ENCODE results near the gene PECR. TPM values are rescaled to one million over a fixed set of nuclear protein-coding genes. Genes with fewer than 3 reads are reported as not detected.

PECR gene
- total and polyA plus RNA-seq, 2 of the 13 experiments (the other 11 are each of a cell fraction or from before 2014, with no cell fraction given) = 151 to 153 TPM

DNA sequence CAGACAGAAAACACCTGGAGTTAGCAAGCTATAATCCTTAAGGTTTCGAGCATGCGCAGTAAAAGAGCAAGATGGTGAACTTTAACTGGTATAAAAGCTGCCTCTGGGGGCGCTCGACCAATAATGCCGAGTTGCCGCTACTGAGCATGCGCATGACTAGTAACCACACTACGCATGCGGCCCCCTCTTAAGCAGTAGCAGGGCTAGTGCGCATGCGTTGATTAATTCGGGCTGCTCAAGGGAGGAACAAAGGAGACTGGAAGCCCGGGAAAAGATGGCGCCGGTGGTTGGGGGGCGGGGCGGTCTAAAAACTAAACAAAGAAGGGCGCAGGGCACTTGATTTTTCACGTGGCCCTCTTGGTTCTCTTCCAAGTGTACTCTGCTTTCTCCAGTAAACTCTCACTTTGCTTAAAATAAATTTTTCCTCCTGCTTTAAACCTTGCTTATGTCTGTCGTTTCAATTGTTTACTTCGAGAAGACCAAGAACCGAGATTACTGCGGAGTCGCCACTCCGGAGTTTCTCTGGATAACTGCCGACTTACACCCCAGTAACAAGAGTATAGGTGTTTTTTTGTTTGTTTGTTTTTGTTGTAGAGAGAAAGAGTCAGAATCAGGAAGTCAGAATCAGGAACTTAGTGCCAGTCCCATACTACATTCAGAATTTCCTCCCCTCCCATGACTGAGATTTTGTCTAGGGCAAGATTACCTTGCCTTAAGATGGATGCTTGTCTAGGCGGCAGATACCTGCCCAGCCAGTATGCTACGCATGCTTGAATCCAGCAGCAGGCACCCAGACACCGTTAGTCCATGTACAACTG is 33.3 kb upstream of the PECR start (continued):
- TF ChIP-seq HBP1 (CRISPR knock-in tag; IDR thresholded peaks at IDR 0.05; ENCODE audit: low read depth) (no peak), WIZ (CRISPR knock-in tag; IDR thresholded peaks at IDR 0.05) (no peak), ZNF207 (IDR thresholded peaks at IDR 0.05; ENCODE audit: borderline replicate concordance) (no peak), ZNF614 (CRISPR knock-in tag; IDR thresholded peaks at IDR 0.05; ENCODE audit: borderline replicate concordance) (0 out of 2 replicates have a peak, but pooled peaks have one; percentile 40), ETV5 (CRISPR knock-in tag; IDR thresholded peaks at IDR 0.05; ENCODE audit: borderline replicate concordance) (no peak; the same call in 1 of the 2 replicates), ZFYVE20 (CRISPR knock-in tag; IDR thresholded peaks at IDR 0.05; ENCODE audit: borderline replicate concordance, low read depth) (no peak), ZNF414 (CRISPR knock-in tag; IDR thresholded peaks at IDR 0.05) (no peak), TGIF2 (CRISPR knock-in tag; IDR thresholded peaks at IDR 0.05) (0 out of 2 replicates have a peak, but pooled peaks have one; percentile 10), SRF (IDR thresholded peaks at IDR 0.05; ENCODE audit: low read depth, low read length) (0 out of 2 replicates have a peak, but pooled peaks have one; percentile 2), ZNF598 (CRISPR knock-in tag; IDR thresholded peaks at IDR 0.05; ENCODE audit: borderline replicate concordance) (peak; percentile 44; the same call in 1 of the 2 replicates), MTF1 (CRISPR knock-in tag; IDR thresholded peaks at IDR 0.05) (no peak), ZNF282 (IDR thresholded peaks at IDR 0.05; ENCODE audit: partially characterized antibody) (no peak), NFYC (CRISPR knock-in tag; IDR thresholded peaks at IDR 0.05) (no peak)
- TF ChIP-seq, protein P1, sequence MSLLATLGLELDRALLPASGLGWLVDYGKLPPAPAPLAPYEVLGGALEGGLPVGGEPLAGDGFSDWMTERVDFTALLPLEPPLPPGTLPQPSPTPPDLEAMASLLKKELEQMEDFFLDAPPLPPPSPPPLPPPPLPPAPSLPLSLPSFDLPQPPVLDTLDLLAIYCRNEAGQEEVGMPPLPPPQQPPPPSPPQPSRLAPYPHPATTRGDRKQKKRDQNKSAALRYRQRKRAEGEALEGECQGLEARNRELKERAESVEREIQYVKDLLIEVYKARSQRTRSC (CRISPR knock-in tag; IDR thresholded peaks at IDR 0.05; ENCODE audit: low read depth) = 0 out of 2 replicates have a peak, but pooled peaks have one; percentile 57
- TF ChIP-seq, protein P2, sequence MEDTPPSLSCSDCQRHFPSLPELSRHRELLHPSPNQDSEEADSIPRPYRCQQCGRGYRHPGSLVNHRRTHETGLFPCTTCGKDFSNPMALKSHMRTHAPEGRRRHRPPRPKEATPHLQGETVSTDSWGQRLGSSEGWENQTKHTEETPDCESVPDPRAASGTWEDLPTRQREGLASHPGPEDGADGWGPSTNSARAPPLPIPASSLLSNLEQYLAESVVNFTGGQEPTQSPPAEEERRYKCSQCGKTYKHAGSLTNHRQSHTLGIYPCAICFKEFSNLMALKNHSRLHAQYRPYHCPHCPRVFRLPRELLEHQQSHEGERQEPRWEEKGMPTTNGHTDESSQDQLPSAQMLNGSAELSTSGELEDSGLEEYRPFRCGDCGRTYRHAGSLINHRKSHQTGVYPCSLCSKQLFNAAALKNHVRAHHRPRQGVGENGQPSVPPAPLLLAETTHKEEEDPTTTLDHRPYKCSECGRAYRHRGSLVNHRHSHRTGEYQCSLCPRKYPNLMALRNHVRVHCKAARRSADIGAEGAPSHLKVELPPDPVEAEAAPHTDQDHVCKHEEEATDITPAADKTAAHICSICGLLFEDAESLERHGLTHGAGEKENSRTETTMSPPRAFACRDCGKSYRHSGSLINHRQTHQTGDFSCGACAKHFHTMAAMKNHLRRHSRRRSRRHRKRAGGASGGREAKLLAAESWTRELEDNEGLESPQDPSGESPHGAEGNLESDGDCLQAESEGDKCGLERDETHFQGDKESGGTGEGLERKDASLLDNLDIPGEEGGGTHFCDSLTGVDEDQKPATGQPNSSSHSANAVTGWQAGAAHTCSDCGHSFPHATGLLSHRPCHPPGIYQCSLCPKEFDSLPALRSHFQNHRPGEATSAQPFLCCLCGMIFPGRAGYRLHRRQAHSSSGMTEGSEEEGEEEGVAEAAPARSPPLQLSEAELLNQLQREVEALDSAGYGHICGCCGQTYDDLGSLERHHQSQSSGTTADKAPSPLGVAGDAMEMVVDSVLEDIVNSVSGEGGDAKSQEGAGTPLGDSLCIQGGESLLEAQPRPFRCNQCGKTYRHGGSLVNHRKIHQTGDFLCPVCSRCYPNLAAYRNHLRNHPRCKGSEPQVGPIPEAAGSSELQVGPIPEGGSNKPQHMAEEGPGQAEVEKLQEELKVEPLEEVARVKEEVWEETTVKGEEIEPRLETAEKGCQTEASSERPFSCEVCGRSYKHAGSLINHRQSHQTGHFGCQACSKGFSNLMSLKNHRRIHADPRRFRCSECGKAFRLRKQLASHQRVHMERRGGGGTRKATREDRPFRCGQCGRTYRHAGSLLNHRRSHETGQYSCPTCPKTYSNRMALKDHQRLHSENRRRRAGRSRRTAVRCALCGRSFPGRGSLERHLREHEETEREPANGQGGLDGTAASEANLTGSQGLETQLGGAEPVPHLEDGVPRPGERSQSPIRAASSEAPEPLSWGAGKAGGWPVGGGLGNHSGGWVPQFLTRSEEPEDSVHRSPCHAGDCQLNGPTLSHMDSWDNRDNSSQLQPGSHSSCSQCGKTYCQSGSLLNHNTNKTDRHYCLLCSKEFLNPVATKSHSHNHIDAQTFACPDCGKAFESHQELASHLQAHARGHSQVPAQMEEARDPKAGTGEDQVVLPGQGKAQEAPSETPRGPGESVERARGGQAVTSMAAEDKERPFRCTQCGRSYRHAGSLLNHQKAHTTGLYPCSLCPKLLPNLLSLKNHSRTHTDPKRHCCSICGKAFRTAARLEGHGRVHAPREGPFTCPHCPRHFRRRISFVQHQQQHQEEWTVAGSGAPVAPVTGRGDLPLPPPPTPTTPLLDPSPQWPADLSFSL (CRISPR knock-in tag; IDR thresholded peaks at IDR 0.05) = no peak
- TF ChIP-seq, protein P3, sequence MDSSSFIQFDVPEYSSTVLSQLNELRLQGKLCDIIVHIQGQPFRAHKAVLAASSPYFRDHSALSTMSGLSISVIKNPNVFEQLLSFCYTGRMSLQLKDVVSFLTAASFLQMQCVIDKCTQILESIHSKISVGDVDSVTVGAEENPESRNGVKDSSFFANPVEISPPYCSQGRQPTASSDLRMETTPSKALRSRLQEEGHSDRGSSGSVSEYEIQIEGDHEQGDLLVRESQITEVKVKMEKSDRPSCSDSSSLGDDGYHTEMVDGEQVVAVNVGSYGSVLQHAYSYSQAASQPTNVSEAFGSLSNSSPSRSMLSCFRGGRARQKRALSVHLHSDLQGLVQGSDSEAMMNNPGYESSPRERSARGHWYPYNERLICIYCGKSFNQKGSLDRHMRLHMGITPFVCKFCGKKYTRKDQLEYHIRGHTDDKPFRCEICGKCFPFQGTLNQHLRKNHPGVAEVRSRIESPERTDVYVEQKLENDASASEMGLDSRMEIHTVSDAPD (CRISPR knock-in tag; IDR thresholded peaks at IDR 0.05) = no peak
